ENCODE results near the gene USP30.
"Not testable (repeated sequence)": the region's sequence is repeated elsewhere in the genome, so short reads cannot be mapped to it uniquely, and the experiment has no call there.

USP30 gene

GRCh38 chr12:109053382-109054123 lies 1.2 kb downstream of the USP30 start:
- peak; percentile 45 for DNase-seq

- not testable (repeated sequence) for DNase-seq
These were observed 1.7 kb downstream of the USP30 start for GRCh38 chr12:109054124-109054513.

- DNase-seq = no peak
These were observed 2.1 kb downstream of the USP30 start for GRCh38 chr12:109054520-109054919.

- DNase-seq = no peak
These were observed 4.5 kb downstream of the USP30 start for GRCh38 chr12:109056891-109057290.

- no peak for DNase-seq
These were observed 5.0 kb downstream of the USP30 start for GRCh38 chr12:109057376-109057775.

- DNase-seq = no peak
These were observed 6.4 kb downstream of the USP30 start for GRCh38 chr12:109058773-109059172.

- DNase-seq = no peak
These were observed 11.8 kb downstream of the USP30 start for GRCh38 chr12:109064143-109064542.

GRCh38 chr12:109065154-109065852 lies 12.9 kb downstream of the USP30 start:
- no peak for DNase-seq

- no peak for DNase-seq
These were observed 13.4 kb downstream of the USP30 start for GRCh38 chr12:109065853-109066193.

GRCh38 chr12:109069307-109070271 lies 17.2 kb downstream of the USP30 start:
- DNase-seq = no peak

- no peak for DNase-seq
These were observed 22.5 kb downstream of the USP30 start for GRCh38 chr12:109074866-109075265.

- DNase-seq = no peak
These were observed 30.4 kb downstream of the USP30 start for GRCh38 chr12:109082751-109083150.

GRCh38 chr12:109084425-109084824 lies 32.0 kb downstream of the USP30 start:
- DNase-seq = no peak

- no peak for DNase-seq
These were observed 33.2 kb downstream of the USP30 start for GRCh38 chr12:109085590-109085989.

- no peak for DNase-seq
These were observed 34.9 kb downstream of the USP30 start for GRCh38 chr12:109087250-109087649.

- DNase-seq = no peak
These were observed 36.4 kb downstream of the USP30 start for GRCh38 chr12:109088818-109089217.

- no peak for DNase-seq
These were observed 37.3 kb downstream of the USP30 start for GRCh38 chr12:109089683-109090082.

GRCh38 chr12:109092497-109093021 lies 40.2 kb downstream of the USP30 start:
- peak; percentile 27 for DNase-seq

GRCh38 chr12:109093022-109093918 lies 40.9 kb downstream of the USP30 start, which contains the start of gene ALKBH2:
Gene ALKBH2 (minus strand): TSS chr12:109093472. CDS start chr12:109092786, 686 bp downstream.
- peak; percentile 96 for DNase-seq

GRCh38 chr12:109097140-109097434 lies 44.7 kb downstream of the USP30 start:
- DNase-seq = no peak

GRCh38 chr12:109097435-109098182 lies 45.2 kb downstream of the USP30 start, which contains the start of gene UNG:
Gene UNG (plus strand): TSS chr12:109097597. CDS start chr12:109097680, 83 bp downstream.
- DNase-seq = peak; percentile 98

Data from NCI-H82 (cell line).